HG03108 (cell line): ENCODE results near the gene MED13.

ENCODE experiments used
- ATAC-seq: cut with Tn5 transposase; IDR thresholded peaks from one replicate; pipeline ENCODE4 v1.9.1; 2021; ENCODE audit warnings: moderate library complexity; ENCODE audit not compliant: unreplicated experiment

The MED13 gene

GRCh38 chr17:62062302-62062701, 2.8 kb downstream of the MED13 start:
- no peak for ATAC-seq

GRCh38 chr17:62059414-62059813, 5.7 kb downstream of the MED13 start:
- ATAC-seq: no peak

GRCh38 chr17:62058611-62059010, 6.5 kb downstream of the MED13 start:
- no peak for ATAC-seq

GRCh38 chr17:62057696-62058095, 7.4 kb downstream of the MED13 start:
- no peak for ATAC-seq

- no peak for ATAC-seq
These were observed 12.2 kb downstream of the MED13 start for GRCh38 chr17:62052765-62053338.

GRCh38 chr17:62051053-62051452, 14.0 kb downstream of the MED13 start:
- ATAC-seq: no peak

- ATAC-seq: no peak
These were observed 15.8 kb downstream of the MED13 start for GRCh38 chr17:62049299-62049698.

- ATAC-seq: no peak
These were observed 16.8 kb downstream of the MED13 start for GRCh38 chr17:62048262-62048661.

- no peak for ATAC-seq
These were observed 19.6 kb downstream of the MED13 start for GRCh38 chr17:62045517-62045916.

GRCh38 chr17:62045109-62045508, 20.0 kb downstream of the MED13 start:
- ATAC-seq: no peak

GRCh38 chr17:62043602-62044001, 21.5 kb downstream of the MED13 start:
- ATAC-seq: no peak

GRCh38 chr17:62043140-62043539, 21.9 kb downstream of the MED13 start:
- ATAC-seq: no peak

- no peak for ATAC-seq
These were observed 26.8 kb downstream of the MED13 start for GRCh38 chr17:62038248-62038647.

GRCh38 chr17:62033317-62033716, 31.8 kb downstream of the MED13 start:
- ATAC-seq: no peak

GRCh38 chr17:62032480-62032879, 32.6 kb downstream of the MED13 start:
- ATAC-seq: no peak

GRCh38 chr17:62030264-62030663, 34.8 kb downstream of the MED13 start:
- ATAC-seq: no peak

- no peak for ATAC-seq
These were observed 40.2 kb downstream of the MED13 start for GRCh38 chr17:62024866-62025265.

- ATAC-seq: no peak
These were observed 47.2 kb downstream of the MED13 start for GRCh38 chr17:62017912-62018311.

- ATAC-seq: no peak
These were observed 47.6 kb downstream of the MED13 start for GRCh38 chr17:62017496-62017895.

GRCh38 chr17:62014526-62014925, 50.6 kb downstream of the MED13 start:
- no peak for ATAC-seq

- no peak for ATAC-seq
These were observed 55.9 kb downstream of the MED13 start for GRCh38 chr17:62009220-62009619.

- ATAC-seq: no peak
These were observed 56.8 kb downstream of the MED13 start for GRCh38 chr17:62008294-62008693.

- no peak for ATAC-seq
These were observed 60.7 kb downstream of the MED13 start for GRCh38 chr17:62004388-62004787.
